HL-60 (cell line): ENCODE data around the gene DDX46.

Experiments
- DNase-seq, 2 experiments: peaks; one replicate each; pipeline ENCODE4 v3.0.0-alpha.2; 2010 to 2020; ENCODE audit warnings: low read depth in 1 of 2, low spot score in 1 of 2
- H3K27ac ChIP-seq: fragments of 250-450 bp; sonication (Bioruptor Pico); replicated peaks from 2 replicates; pipeline ENCODE4 v1.5.1; 2020; ENCODE audit warnings: mild to moderate bottlenecking, moderate library complexity
- H3K27me3 ChIP-seq: fragments of 250-450 bp; sonication (Bioruptor Pico); 2 replicates; pipeline ENCODE4 v1.5.1; 2021; ENCODE audit warnings: mild to moderate bottlenecking, moderate library complexity; ENCODE audit not compliant: insufficient read depth, poor library complexity, severe bottlenecking
- H3K4me3 ChIP-seq: replicated peaks from 2 replicates; pipeline ENCODE4 v1.5.1; 2011; ENCODE audit warnings: mild to moderate bottlenecking, control low read depth, low read length; ENCODE audit not compliant: insufficient read depth
- CTCF ChIP-seq: IDR thresholded peaks from one replicate; pipeline ENCODE4 v1.5.1; 2011; ENCODE audit warnings: low read length, control low read depth, inconsistent platforms; ENCODE audit not compliant: insufficient read depth
- GABPA ChIP-seq: IDR thresholded peaks from 2 replicates; pipeline ENCODE4 v1.6.1; 2012; ENCODE audit warnings: low read depth
- POLR2AphosphoS5 ChIP-seq: IDR thresholded peaks from 2 replicates; pipeline ENCODE4 v1.6.1; 2012; ENCODE audit warnings: low read depth
- REST ChIP-seq: IDR thresholded peaks from 2 replicates; pipeline ENCODE4 v1.6.1; 2012; ENCODE audit warnings: low read depth; ENCODE audit not compliant: insufficient replicate concordance
- SPI1 ChIP-seq: IDR thresholded peaks from 2 replicates; pipeline ENCODE4 v1.6.1; 2012; ENCODE audit warnings: low read depth, mild to moderate bottlenecking, borderline replicate concordance

DDX46 gene

GRCh38 chr5:134784241-134784920 lies 25.8 kb downstream of the DDX46 start:
- H3K27ac ChIP-seq, result no peak overlapping the region
- TF ChIP-seq SPI1 (0 out of 2 replicates have a peak, but pooled peaks have one; percentile 50), REST (no peak)
- H3K4me3 ChIP-seq, result no peak overlapping the region
- no peak for DNase-seq
- H3K27me3 ChIP-seq, result no peaks in the 10 kb centered on the region

GRCh38 chr5:134784946-134785620 lies 26.5 kb downstream of the DDX46 start:
- Histone ChIP-seq H3K27me3 (no peaks in the 10 kb centered on the region), H3K27ac (no peak overlapping the region), H3K4me3 (no peak overlapping the region)
- DNase-seq, result no peak
- TF ChIP-seq REST, result no peak
- no peak for TF ChIP-seq POLR2AphosphoS5
- TF ChIP-seq GABPA, result no peak
- no peak for TF ChIP-seq CTCF
- TF ChIP-seq SPI1, result no peak

GRCh38 chr5:134787692-134788091 lies 29.1 kb downstream of the DDX46 start:
- TF ChIP-seq GABPA (no peak), POLR2AphosphoS5 (no peak), REST (no peak), SPI1 (no peak), CTCF (no peak)
- no peak overlapping the region for H3K4me3 ChIP-seq
- H3K27ac ChIP-seq, result no peak overlapping the region
- no peak for DNase-seq
- no peaks in the 10 kb centered on the region for H3K27me3 ChIP-seq
